ENCODE measurements around the gene CRTC2. TPM values are rescaled to one million over a fixed set of nuclear protein-coding genes. Genes with fewer than 3 reads are reported as not detected.
A peak's percentile ranks its signal among the peaks of the same experiment; 100 is the strongest.
"Not testable (repeated sequence)": the region's sequence is repeated elsewhere in the genome, so short reads cannot be mapped to it uniquely, and the experiment has no call there.

The CRTC2 gene
- total RNA-seq (100 to 1,000 TPM; 147 to 152 TPM), total RNA-seq (10.4 to 114 (median 37.5) reads per million in 172 experiments)
- 60.0 TPM for polyA plus RNA-seq (2013, experiment 1 of 2)
- 84.1 TPM for polyA plus RNA-seq (2013, experiment 2 of 2)

- Histone ChIP-seq H3K27ac (ENCODE audit: low read depth in 1 of 2, low read length in 2 of 2) (peak within 1 kb of the TSS; percentile 89 to 91), H3K4me1 (ENCODE audit: insufficient read depth, low read length) (peaks cover 65% of the 10 kb centered on the region), H3K4me3 (ENCODE audit: low read length) (peak within 1 kb of the TSS; percentile 75), H3K36me3 (ENCODE audit: insufficient read depth, low read length) (peaks cover 17% of the 10 kb centered on the region), H3K9me3 (ENCODE audit: control insufficient read depth in 1 of 2, insufficient read depth in 1 of 2, low read length in 2 of 2) (no peaks in the 10 kb centered on the region), H3K27me3 (ENCODE audit: control insufficient read depth in 1 of 2, insufficient read depth in 2 of 2, low read length in 2 of 2) (no peaks in the 10 kb centered on the region)
- Mint-ChIP-seq H3K27ac (peak within 1 kb of the TSS; percentile 89), H3K4me1 (ENCODE audit: low read depth) (peaks cover 68% of the 10 kb centered on the region), H3K27me3 (no peaks in the 10 kb centered on the region), H3K4me3 (peak within 1 kb of the TSS; percentile 94), H3K36me3 (ENCODE audit: low read depth) (peaks cover 43% of the 10 kb centered on the region), H3K9me3 (no peaks in the 10 kb centered on the region)
- DNase-seq (peak; percentile 93 to 99 (median 97)), ATAC-seq (ENCODE audit: poor library complexity) (peak; percentile 88)
- intact Hi-C loops (cut with DNase I, micrococcal nuclease), result loop anchor here (1.0 to 5.0 kb wide), 8 partner anchors 9 to 36 kb away; partner anchors contain the start of genes JTB (in 2 of the 2), RPS27 (in 2 of the 2), CREB3L4 (in 1 of the 2) and DENND4B (in 1 of the 2)
- no peak for TF ChIP-seq CTCF (IDR thresholded peaks at IDR 0.05)
- POLR2A ChIA-PET, result interaction anchor here (0.6 to 5.0 kb wide), 17 partner anchors 9 to 182 kb away, joined by 3 to 85 read pairs (median 4); partner anchors contain the start of genes CREB3L4, DENND4B, GATAD2B and JTB
- CTCF ChIA-PET, result interaction anchor here (0.6 to 3.9 kb wide), 5 partner anchors 9 to 149 kb away, joined by 3 to 31 read pairs (median 15); partner anchors contain the start of genes CREB3L4, DENND4B, JTB and RAB13
Observed at GRCh38 chr1:153958111-153958960, at the start of gene CRTC2. Gene CRTC2, minus strand, starts transcription at chr1:153958612. Its CDS starts 115 bp downstream, at chr1:153958497.

DNA sequence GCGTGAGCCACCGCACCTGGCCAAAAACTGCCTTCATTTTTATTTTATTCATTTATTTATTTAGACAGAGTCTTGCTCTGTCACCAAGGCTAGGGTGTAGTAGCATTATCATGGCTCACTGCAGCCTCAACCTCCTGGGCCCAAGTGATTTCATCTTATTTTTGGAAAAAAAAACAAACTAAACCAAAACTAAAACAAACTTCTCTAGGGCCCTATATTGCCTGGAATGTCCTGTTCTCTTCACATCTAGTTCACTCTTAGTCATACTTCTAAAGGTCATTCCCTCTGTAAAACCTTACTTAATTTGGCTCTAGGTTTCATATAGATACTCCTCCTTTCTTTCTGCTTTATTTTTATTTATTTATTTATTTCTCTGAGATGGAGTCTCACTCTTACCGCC, 47.7 kb upstream of the CRTC2 start:
- H3K4me1 Mint-ChIP-seq (ENCODE audit: low read depth), result no peaks in the 10 kb centered on the region
- H3K9me3 Mint-ChIP-seq, result no peaks in the 10 kb centered on the region
- Histone ChIP-seq H3K27ac (ENCODE audit: low read depth in 1 of 2, low read length in 2 of 2) (no peak overlapping the region), H3K36me3 (ENCODE audit: insufficient read depth, low read length) (no peaks in the 10 kb centered on the region), H3K27me3 (ENCODE audit: control insufficient read depth in 1 of 2, insufficient read depth in 2 of 2, low read length in 2 of 2) (no peaks in the 10 kb centered on the region), H3K4me1 (ENCODE audit: insufficient read depth, low read length) (no peaks in the 10 kb centered on the region), H3K9me3 (ENCODE audit: control insufficient read depth in 1 of 2, insufficient read depth in 1 of 2, low read length in 2 of 2) (no peaks in the 10 kb centered on the region), H3K4me3 (ENCODE audit: low read length) (no peak overlapping the region)
- no peak for DNase-seq
- no peak for TF ChIP-seq CTCF (IDR thresholded peaks at IDR 0.05)
- ChIA-PET CTCF (no interaction called here), POLR2A (no interaction called here)
- H3K27ac Mint-ChIP-seq, result no peak overlapping the region
- intact Hi-C loops (cut with DNase I, micrococcal nuclease), result no loop called here
- H3K27me3 Mint-ChIP-seq, result no peaks in the 10 kb centered on the region
- H3K4me3 Mint-ChIP-seq, result no peak overlapping the region
- no peaks in the 10 kb centered on the region for H3K36me3 Mint-ChIP-seq (ENCODE audit: low read depth)
- ATAC-seq (ENCODE audit: poor library complexity), result no peak

- Mint-ChIP-seq H3K9me3 (no peaks in the 10 kb centered on the region), H3K27me3 (no peaks in the 10 kb centered on the region), H3K4me3 (no peak overlapping the region), H3K36me3 (ENCODE audit: low read depth) (peaks cover 10% of the 10 kb centered on the region), H3K4me1 (ENCODE audit: low read depth) (peaks cover 2% of the 10 kb centered on the region), H3K27ac (no peak overlapping the region)
- Histone ChIP-seq H3K9me3 (ENCODE audit: control insufficient read depth in 1 of 2, insufficient read depth in 1 of 2, low read length in 2 of 2) (no peaks in the 10 kb centered on the region), H3K4me1 (ENCODE audit: insufficient read depth, low read length) (no peaks in the 10 kb centered on the region), H3K36me3 (ENCODE audit: insufficient read depth, low read length) (peaks cover 2% of the 10 kb centered on the region), H3K27me3 (ENCODE audit: control insufficient read depth in 1 of 2, insufficient read depth in 2 of 2, low read length in 2 of 2) (no peaks in the 10 kb centered on the region), H3K27ac (ENCODE audit: low read depth in 1 of 2, low read length in 2 of 2) (no peak overlapping the region), H3K4me3 (ENCODE audit: low read length) (no peak overlapping the region)
- POLR2A ChIA-PET, result interaction anchor here (5.6 kb wide), 1 partner anchor 9 kb away, joined by 43 read pairs; the partner anchor contains the start of gene RPS27
- no peak for DNase-seq
- ATAC-seq (ENCODE audit: poor library complexity), result no peak
- intact Hi-C loops (cut with DNase I, micrococcal nuclease), result no loop called here
- TF ChIP-seq CTCF (IDR thresholded peaks at IDR 0.05), result no peak
- CTCF ChIA-PET, result no interaction called here
Observed at GRCh38 chr1:154000420-154000819, 42.0 kb upstream of the CRTC2 start.

DNA sequence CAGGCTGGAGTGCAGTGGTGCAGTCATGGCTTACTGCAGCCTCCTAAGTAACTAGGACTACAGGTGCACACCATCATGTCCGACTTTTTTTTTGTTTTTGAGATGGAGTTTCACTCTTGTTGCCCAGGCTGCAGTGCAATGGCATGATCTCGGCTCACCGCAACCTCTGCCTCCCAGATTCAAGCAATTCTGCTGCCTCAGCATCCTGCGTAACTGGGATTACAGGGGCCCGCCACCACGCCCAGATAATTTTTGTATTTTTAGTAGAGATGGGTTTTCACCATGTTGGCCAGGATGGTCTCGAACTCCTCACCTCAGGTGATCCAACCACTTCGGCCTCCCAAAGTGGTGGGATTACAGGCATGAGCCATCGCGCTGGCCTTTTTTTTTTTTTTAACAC, 38.5 kb upstream of the CRTC2 start:
- H3K27ac Mint-ChIP-seq; H3K27me3 Mint-ChIP-seq; H3K27me3 ChIP-seq (ENCODE audit: control insufficient read depth in 1 of 2, insufficient read depth in 2 of 2, low read length in 2 of 2); H3K9me3 ChIP-seq (ENCODE audit: control insufficient read depth in 1 of 2, insufficient read depth in 1 of 2, low read length in 2 of 2); H3K27ac ChIP-seq (ENCODE audit: low read depth in 1 of 2, low read length in 2 of 2); H3K9me3 Mint-ChIP-seq; ATAC-seq (ENCODE audit: poor library complexity); intact Hi-C loops (cut with DNase I, micrococcal nuclease); H3K4me3 Mint-ChIP-seq; DNase-seq; H3K4me3 ChIP-seq (ENCODE audit: low read length); CTCF ChIA-PET: not testable (repeated sequence)
- Histone ChIP-seq H3K36me3 (ENCODE audit: insufficient read depth, low read length) (peaks cover 31% of the 10 kb centered on the region), H3K4me1 (ENCODE audit: insufficient read depth, low read length) (peaks cover 22% of the 10 kb centered on the region)
- peaks cover 23% of the 10 kb centered on the region for H3K4me1 Mint-ChIP-seq (ENCODE audit: low read depth)
- POLR2A ChIA-PET, result interaction anchor here (0.7 kb wide), 1 partner anchor 594 kb away, joined by 3 read pairs; no protein-coding TSS in a partner anchor
- peaks cover 45% of the 10 kb centered on the region for H3K36me3 Mint-ChIP-seq (ENCODE audit: low read depth)

All from CD4-positive, alpha-beta T cell (primary cell).